ENCODE measurements around the gene SLC7A6. TPM values are rescaled to one million over a fixed set of nuclear protein-coding genes. Genes with fewer than 3 reads are reported as not detected.

Gene SLC7A6
- polyA plus RNA-seq, 3 donors: 4.3 to 47.7 (median 5.5) TPM

DNA sequence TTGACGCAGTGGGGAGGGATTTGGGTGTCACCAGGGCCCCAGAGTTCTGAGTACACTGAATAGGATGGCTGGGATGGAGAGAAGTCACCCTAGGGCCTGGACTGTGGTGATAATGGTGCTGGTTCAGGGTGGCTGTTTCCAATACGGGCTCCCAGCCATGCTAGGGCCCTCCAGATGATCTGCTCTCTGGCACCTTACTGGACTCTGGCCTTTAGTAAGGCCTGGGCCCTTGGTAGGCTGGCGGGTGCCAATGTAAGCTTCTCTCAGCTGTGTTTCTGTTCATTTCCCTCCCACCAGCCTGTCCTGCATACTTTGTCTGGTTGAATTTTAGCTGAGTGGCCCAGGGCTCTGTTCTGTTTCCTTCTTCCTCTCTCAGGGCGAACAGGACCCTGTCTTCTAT lies 16.4 kb upstream of the SLC7A6 start:
- H3K27ac ChIP-seq (ENCODE audit: low read depth in 1 of 2, low read length in 2 of 2): peak overlapping the region; percentile 61 to 86

DNA sequence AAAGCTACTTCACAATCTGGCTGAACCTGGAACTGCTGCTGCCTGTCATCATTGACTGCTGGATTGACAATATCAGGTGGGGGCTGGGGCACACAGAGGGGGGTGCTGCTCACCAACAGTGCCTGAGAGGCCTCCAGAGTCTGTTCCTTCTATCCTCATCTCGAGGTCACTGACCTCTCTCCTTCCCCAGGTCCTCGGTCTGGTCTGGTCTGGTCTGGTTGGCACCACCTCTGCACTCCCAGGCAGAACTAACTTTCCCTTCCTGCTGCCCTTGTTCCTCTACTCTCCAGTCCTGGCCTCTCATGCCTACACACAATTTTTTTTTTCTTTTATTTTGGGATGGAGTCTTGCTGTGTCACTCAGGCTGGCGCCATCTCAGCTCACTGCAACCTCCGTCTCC lies 15.0 kb upstream of the SLC7A6 start:
- H3K4me3 ChIP-seq (replicated peaks in 1 of 3; ENCODE audit: low read depth in 2 of 3, low read length in 3 of 3): no peak overlapping the region
- peaks cover 39% of the 10 kb centered on the region for H3K79me2 ChIP-seq (ENCODE audit: insufficient read depth, low read length)
- no peak overlapping the region for H3K4me2 ChIP-seq (replicated peaks; ENCODE audit: extremely low read depth, low read length, poor library complexity, severe bottlenecking)
- H3K9me3 ChIP-seq (replicated peaks in 1 of 2; ENCODE audit: control insufficient read depth in 1 of 2, insufficient read depth in 1 of 2, low read length in 2 of 2): no peaks in the 10 kb centered on the region
- H3K4me1 ChIP-seq (ENCODE audit: control insufficient read depth in 1 of 2, insufficient read depth in 2 of 2, low read length in 2 of 2): peaks cover 35 to 43% of the 10 kb centered on the region in 2 donors
- H3K27me3 ChIP-seq (ENCODE audit: control insufficient read depth in 2 of 2, insufficient read depth in 2 of 2, low read length in 2 of 2): no peaks in the 10 kb centered on the region
- H3K27me3 Mint-ChIP-seq (ENCODE audit: low read depth in 3 of 3): peaks cover 0 to 3% (median 2%) of the 10 kb centered on the region in 3 donors
- H2AFZ ChIP-seq (ENCODE audit: insufficient read depth, low read depth, low read length, poor library complexity, severe bottlenecking): no peak overlapping the region
- TF ChIP-seq, protein P1, sequence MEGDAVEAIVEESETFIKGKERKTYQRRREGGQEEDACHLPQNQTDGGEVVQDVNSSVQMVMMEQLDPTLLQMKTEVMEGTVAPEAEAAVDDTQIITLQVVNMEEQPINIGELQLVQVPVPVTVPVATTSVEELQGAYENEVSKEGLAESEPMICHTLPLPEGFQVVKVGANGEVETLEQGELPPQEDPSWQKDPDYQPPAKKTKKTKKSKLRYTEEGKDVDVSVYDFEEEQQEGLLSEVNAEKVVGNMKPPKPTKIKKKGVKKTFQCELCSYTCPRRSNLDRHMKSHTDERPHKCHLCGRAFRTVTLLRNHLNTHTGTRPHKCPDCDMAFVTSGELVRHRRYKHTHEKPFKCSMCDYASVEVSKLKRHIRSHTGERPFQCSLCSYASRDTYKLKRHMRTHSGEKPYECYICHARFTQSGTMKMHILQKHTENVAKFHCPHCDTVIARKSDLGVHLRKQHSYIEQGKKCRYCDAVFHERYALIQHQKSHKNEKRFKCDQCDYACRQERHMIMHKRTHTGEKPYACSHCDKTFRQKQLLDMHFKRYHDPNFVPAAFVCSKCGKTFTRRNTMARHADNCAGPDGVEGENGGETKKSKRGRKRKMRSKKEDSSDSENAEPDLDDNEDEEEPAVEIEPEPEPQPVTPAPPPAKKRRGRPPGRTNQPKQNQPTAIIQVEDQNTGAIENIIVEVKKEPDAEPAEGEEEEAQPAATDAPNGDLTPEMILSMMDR (IDR thresholded peaks at IDR 0.05): no peak
- peaks cover 45% of the 10 kb centered on the region for H3K4me1 Mint-ChIP-seq
- intact Hi-C loops (cut with micrococcal nuclease): loop anchor here (5.0 to 10.0 kb wide), 2 partner anchors 63 to 165 kb away; partner anchors contain the start of genes PRMT7 (in 2 of the 2), SLC7A6OS (in 2 of the 2) and NFATC3 (in 1 of the 2)
- H3K9me3 Mint-ChIP-seq: peaks cover 0 to 2% (median 0%) of the 10 kb centered on the region in 7 donors
- H3K27ac ChIP-seq (ENCODE audit: low read depth in 1 of 2, low read length in 2 of 2): peak overlapping the region in 1 of 2 donors; percentile 41
- H3K4me3 Mint-ChIP-seq: no peak overlapping the region
- H3K27ac Mint-ChIP-seq: peak overlapping the region in 6 of 7 donors; percentile 35 to 78 (median 42)
- no peak overlapping the region for H3K9ac ChIP-seq (ENCODE audit: insufficient read depth, low read length, poor library complexity, severe bottlenecking)
- peaks cover 37 to 56% of the 10 kb centered on the region in 2 donors for H3K36me3 ChIP-seq (replicated peaks in 1 of 2; ENCODE audit: control insufficient read depth in 1 of 2, insufficient read depth in 2 of 2, low read length in 2 of 2)
- WGBS (ENCODE audit: insufficient coverage): 81% methylated on average over 3 of the region's 4 CpGs
- peaks cover 44 to 64% of the 10 kb centered on the region in 2 donors for H3K36me3 Mint-ChIP-seq
- DNase-seq: no peak
- H4K20me1 ChIP-seq (ENCODE audit: insufficient read depth, low read length): peaks cover 12% of the 10 kb centered on the region

More for the DNA sequence above, 16.4 kb upstream of the SLC7A6 start:
- peaks cover 25 to 43% of the 10 kb centered on the region in 2 donors for H3K36me3 ChIP-seq (replicated peaks in 1 of 2; ENCODE audit: control insufficient read depth in 1 of 2, insufficient read depth in 2 of 2, low read length in 2 of 2)
- H2AFZ ChIP-seq (ENCODE audit: insufficient read depth, low read depth, low read length, poor library complexity, severe bottlenecking): peak overlapping the region; percentile 2
- no peaks in the 10 kb centered on the region for H3K9me3 ChIP-seq (replicated peaks in 1 of 2; ENCODE audit: control insufficient read depth in 1 of 2, insufficient read depth in 1 of 2, low read length in 2 of 2)
- H3K27me3 ChIP-seq (ENCODE audit: control insufficient read depth in 2 of 2, insufficient read depth in 2 of 2, low read length in 2 of 2): no peaks in the 10 kb centered on the region
- Mint-ChIP-seq H3K27me3 (ENCODE audit: low read depth in 3 of 3) (peaks cover 0 to 3% (median 2%) of the 10 kb centered on the region in 3 donors), H3K4me1 (peaks cover 49% of the 10 kb centered on the region), H3K27ac (peak overlapping the region; percentile 86 to 92 (median 89)), H3K4me3 (peak overlapping the region; percentile 97 to 98), H3K36me3 (peaks cover 33 to 50% of the 10 kb centered on the region in 2 donors), H3K9me3 (peaks cover 0 to 2% (median 0%) of the 10 kb centered on the region in 7 donors)
- intact Hi-C loops (cut with micrococcal nuclease): loop anchor here (5.0 to 10.0 kb wide), 2 partner anchors 64 to 163 kb away; partner anchors contain the start of genes PRMT7 (in 2 of the 2), SLC7A6OS (in 2 of the 2) and NFATC3 (in 1 of the 2)
- H4K20me1 ChIP-seq (ENCODE audit: insufficient read depth, low read length): peaks cover 7% of the 10 kb centered on the region
- TF ChIP-seq, protein P1 (IDR thresholded peaks at IDR 0.05): no peak
- no peak for DNase-seq
- H3K4me1 ChIP-seq (ENCODE audit: control insufficient read depth in 1 of 2, insufficient read depth in 2 of 2, low read length in 2 of 2): peaks cover 39 to 47% of the 10 kb centered on the region in 2 donors
- peak overlapping the region; percentile 91 for H3K4me2 ChIP-seq (replicated peaks; ENCODE audit: extremely low read depth, low read length, poor library complexity, severe bottlenecking)
- WGBS (ENCODE audit: insufficient coverage): 84% methylated on average over 3 of the region's 4 CpGs
- peak overlapping the region in 1 of 3 experiments; percentile 86 for H3K4me3 ChIP-seq (replicated peaks in 1 of 3; ENCODE audit: low read depth in 2 of 3, low read length in 3 of 3)
- peak overlapping the region; percentile 45 for H3K9ac ChIP-seq (ENCODE audit: insufficient read depth, low read length, poor library complexity, severe bottlenecking)
- H3K79me2 ChIP-seq (ENCODE audit: insufficient read depth, low read length): peaks cover 41% of the 10 kb centered on the region
